ENCODE data around the gene ATP6V0A1. TPM values are rescaled to one million over a fixed set of nuclear protein-coding genes. Genes with fewer than 3 reads are reported as not detected.
A peak's percentile ranks its signal among the peaks of the same experiment; 100 is the strongest.

The ATP6V0A1 gene
- total and polyA plus RNA-seq, 5 donors from 2014 or later, result 13.8 to 28.1 (median 16.2) TPM

- Histone ChIP-seq H3K36me3 (ENCODE audit: control insufficient read depth, insufficient read depth, low read length) (peaks cover 4% of the 10 kb centered on the region), H3K9me3 (ENCODE audit: control insufficient read depth in 2 of 2, low read length in 2 of 2) (no peaks in the 10 kb centered on the region), H3K4me3 (ENCODE audit: low read depth, low read length) (no peak overlapping the region), H3K27me3 (ENCODE audit: control insufficient read depth, insufficient read depth, low read length) (no peaks in the 10 kb centered on the region), H3K27ac (ENCODE audit: insufficient read depth, low read length, poor library complexity, severe bottlenecking) (no peak overlapping the region), H3K4me1 (ENCODE audit: control insufficient read depth, insufficient read depth, low read length, poor library complexity, severe bottlenecking) (peaks cover 4% of the 10 kb centered on the region)
- Mint-ChIP-seq H3K9me3 (no peaks in the 10 kb centered on the region), H3K36me3 (peaks cover 14% of the 10 kb centered on the region), H3K4me1 (peaks cover 0 to 9% (median 2%) of the 10 kb centered on the region in 4 donors), H3K27ac (no peak overlapping the region), H3K4me3 (no peak overlapping the region), H3K27me3 (no peaks in the 10 kb centered on the region)
- DNase-seq, result peak; percentile 64 to 77 (median 71)
- ATAC-seq (ENCODE audit: low read depth in 2 of 2), result peak; percentile 70 to 74
These were observed 58.8 kb downstream of the ATP6V0A1 start for GRCh38 chr17:42517516-42517915.

GRCh38 chr17:42518046-42518754, 59.5 kb downstream of the ATP6V0A1 start:
- no peak overlapping the region for H3K27ac Mint-ChIP-seq
- Histone ChIP-seq H3K4me1 (ENCODE audit: control insufficient read depth, insufficient read depth, low read length, poor library complexity, severe bottlenecking) (peaks cover 4% of the 10 kb centered on the region), H3K4me3 (ENCODE audit: low read depth, low read length) (no peak overlapping the region), H3K27me3 (ENCODE audit: control insufficient read depth, insufficient read depth, low read length) (no peaks in the 10 kb centered on the region), H3K27ac (ENCODE audit: insufficient read depth, low read length, poor library complexity, severe bottlenecking) (no peak overlapping the region), H3K36me3 (ENCODE audit: control insufficient read depth, insufficient read depth, low read length) (peaks cover 4% of the 10 kb centered on the region), H3K9me3 (ENCODE audit: control insufficient read depth in 2 of 2, low read length in 2 of 2) (no peaks in the 10 kb centered on the region)
- ATAC-seq (ENCODE audit: low read depth in 2 of 2) (no peak), DNase-seq (no peak)
- H3K27me3 Mint-ChIP-seq, result no peaks in the 10 kb centered on the region
- peaks cover 0 to 9% (median 2%) of the 10 kb centered on the region in 4 donors for H3K4me1 Mint-ChIP-seq
- peaks cover 17% of the 10 kb centered on the region for H3K36me3 Mint-ChIP-seq
- no peak overlapping the region for H3K4me3 Mint-ChIP-seq
- H3K9me3 Mint-ChIP-seq, result no peaks in the 10 kb centered on the region

GRCh38 chr17:42518755-42519545, 60.3 kb downstream of the ATP6V0A1 start:
- H3K27ac ChIP-seq (ENCODE audit: insufficient read depth, low read length, poor library complexity, severe bottlenecking), result no peak overlapping the region
- no peaks in the 10 kb centered on the region for H3K27me3 ChIP-seq (ENCODE audit: control insufficient read depth, insufficient read depth, low read length)
- H3K36me3 ChIP-seq (ENCODE audit: control insufficient read depth, insufficient read depth, low read length), result peaks cover 4% of the 10 kb centered on the region
- Mint-ChIP-seq H3K9me3 (no peaks in the 10 kb centered on the region), H3K4me1 (peaks cover 0 to 9% (median 2%) of the 10 kb centered on the region in 4 donors), H3K27me3 (no peaks in the 10 kb centered on the region), H3K4me3 (no peak overlapping the region), H3K36me3 (peaks cover 20% of the 10 kb centered on the region), H3K27ac (no peak overlapping the region)
- H3K4me1 ChIP-seq (ENCODE audit: control insufficient read depth, insufficient read depth, low read length, poor library complexity, severe bottlenecking), result peaks cover 4% of the 10 kb centered on the region
- H3K4me3 ChIP-seq (ENCODE audit: low read depth, low read length), result no peak overlapping the region
- no peaks in the 10 kb centered on the region for H3K9me3 ChIP-seq (ENCODE audit: control insufficient read depth in 2 of 2, low read length in 2 of 2)
- ATAC-seq (ENCODE audit: low read depth in 2 of 2) (no peak), DNase-seq (no peak)

GRCh38 chr17:42519546-42520491, 61.1 kb downstream of the ATP6V0A1 start:
- Mint-ChIP-seq H3K27me3 (no peaks in the 10 kb centered on the region), H3K4me1 (peaks cover 0 to 9% (median 5%) of the 10 kb centered on the region in 4 donors), H3K36me3 (peaks cover 18% of the 10 kb centered on the region), H3K27ac (no peak overlapping the region), H3K9me3 (no peaks in the 10 kb centered on the region), H3K4me3 (no peak overlapping the region)
- Histone ChIP-seq H3K27ac (ENCODE audit: insufficient read depth, low read length, poor library complexity, severe bottlenecking) (no peak overlapping the region), H3K4me1 (ENCODE audit: control insufficient read depth, insufficient read depth, low read length, poor library complexity, severe bottlenecking) (peaks cover 4% of the 10 kb centered on the region), H3K36me3 (ENCODE audit: control insufficient read depth, insufficient read depth, low read length) (peaks cover 4% of the 10 kb centered on the region), H3K4me3 (ENCODE audit: low read depth, low read length) (no peak overlapping the region), H3K9me3 (ENCODE audit: control insufficient read depth in 2 of 2, low read length in 2 of 2) (no peaks in the 10 kb centered on the region), H3K27me3 (ENCODE audit: control insufficient read depth, insufficient read depth, low read length) (no peaks in the 10 kb centered on the region)
- no peak for DNase-seq
- ATAC-seq (ENCODE audit: low read depth in 2 of 2), result no peak

- H3K4me1 Mint-ChIP-seq, result peaks cover 0 to 9% (median 5%) of the 10 kb centered on the region in 4 donors
- peak in 1 of 3 donors; percentile 24 for DNase-seq
- Histone ChIP-seq H3K36me3 (ENCODE audit: control insufficient read depth, insufficient read depth, low read length) (peaks cover 4% of the 10 kb centered on the region), H3K27ac (ENCODE audit: insufficient read depth, low read length, poor library complexity, severe bottlenecking) (no peak overlapping the region), H3K4me3 (ENCODE audit: low read depth, low read length) (no peak overlapping the region), H3K4me1 (ENCODE audit: control insufficient read depth, insufficient read depth, low read length, poor library complexity, severe bottlenecking) (peaks cover 4% of the 10 kb centered on the region), H3K9me3 (ENCODE audit: control insufficient read depth in 2 of 2, low read length in 2 of 2) (no peaks in the 10 kb centered on the region), H3K27me3 (ENCODE audit: control insufficient read depth, insufficient read depth, low read length) (no peaks in the 10 kb centered on the region)
- H3K36me3 Mint-ChIP-seq, result peaks cover 15% of the 10 kb centered on the region
- no peaks in the 10 kb centered on the region for H3K9me3 Mint-ChIP-seq
- no peak overlapping the region for H3K4me3 Mint-ChIP-seq
- ATAC-seq (ENCODE audit: low read depth in 2 of 2), result no peak
- H3K27me3 Mint-ChIP-seq, result no peaks in the 10 kb centered on the region
- no peak overlapping the region for H3K27ac Mint-ChIP-seq
These were observed 61.9 kb downstream of the ATP6V0A1 start for GRCh38 chr17:42520540-42520951.

GRCh38 chr17:42521036-42521435, 62.4 kb downstream of the ATP6V0A1 start:
- Mint-ChIP-seq H3K9me3 (no peaks in the 10 kb centered on the region), H3K4me1 (peaks cover 0 to 9% (median 5%) of the 10 kb centered on the region in 4 donors), H3K27me3 (no peaks in the 10 kb centered on the region), H3K27ac (no peak overlapping the region), H3K36me3 (peaks cover 15% of the 10 kb centered on the region), H3K4me3 (peak overlapping the region in 1 of 4 donors; percentile 32)
- no peaks in the 10 kb centered on the region for H3K9me3 ChIP-seq (ENCODE audit: control insufficient read depth in 2 of 2, low read length in 2 of 2)
- H3K36me3 ChIP-seq (ENCODE audit: control insufficient read depth, insufficient read depth, low read length), result peaks cover 4% of the 10 kb centered on the region
- DNase-seq (no peak), ATAC-seq (ENCODE audit: low read depth in 2 of 2) (no peak)
- peaks cover 4% of the 10 kb centered on the region for H3K4me1 ChIP-seq (ENCODE audit: control insufficient read depth, insufficient read depth, low read length, poor library complexity, severe bottlenecking)
- H3K27ac ChIP-seq (ENCODE audit: insufficient read depth, low read length, poor library complexity, severe bottlenecking), result no peak overlapping the region
- no peaks in the 10 kb centered on the region for H3K27me3 ChIP-seq (ENCODE audit: control insufficient read depth, insufficient read depth, low read length)
- H3K4me3 ChIP-seq (ENCODE audit: low read depth, low read length), result no peak overlapping the region

GRCh38 chr17:42521666-42522262, 63.1 kb downstream of the ATP6V0A1 start:
- Mint-ChIP-seq H3K4me1 (peaks cover 0 to 7% (median 5%) of the 10 kb centered on the region in 4 donors), H3K27me3 (no peaks in the 10 kb centered on the region), H3K9me3 (no peaks in the 10 kb centered on the region), H3K4me3 (no peak overlapping the region), H3K27ac (no peak overlapping the region), H3K36me3 (peaks cover 15% of the 10 kb centered on the region)
- H3K36me3 ChIP-seq (ENCODE audit: control insufficient read depth, insufficient read depth, low read length), result peaks cover 4% of the 10 kb centered on the region
- H3K4me3 ChIP-seq (ENCODE audit: low read depth, low read length), result no peak overlapping the region
- no peaks in the 10 kb centered on the region for H3K27me3 ChIP-seq (ENCODE audit: control insufficient read depth, insufficient read depth, low read length)
- H3K4me1 ChIP-seq (ENCODE audit: control insufficient read depth, insufficient read depth, low read length, poor library complexity, severe bottlenecking), result peaks cover 4% of the 10 kb centered on the region
- no peak for ATAC-seq (ENCODE audit: low read depth in 2 of 2)
- no peak overlapping the region for H3K27ac ChIP-seq (ENCODE audit: insufficient read depth, low read length, poor library complexity, severe bottlenecking)
- no peaks in the 10 kb centered on the region for H3K9me3 ChIP-seq (ENCODE audit: control insufficient read depth in 2 of 2, low read length in 2 of 2)
- no peak for DNase-seq

Data from CD4-positive, CD25-positive, alpha-beta regulatory T cell (primary cell).